OCI-LY7 (cell line): ENCODE results near the gene MED31.

Experiments
- CTCF ChIP-seq: fragments of 200-600 bp; sonication (generic); conservative IDR thresholded peaks from 2 replicates; pipeline ENCODE4 v1.5.1; 2014; ENCODE audit warnings: mild to moderate bottlenecking, antibody characterized with exemption, low read length, moderate library complexity, mixed read lengths
- EZH2phosphoT487 ChIP-seq: fragments of 200-600 bp; sonication (generic); IDR thresholded peaks from 2 replicates; pipeline ENCODE4 v1.6.1; 2018; ENCODE audit warnings: low read depth, borderline replicate concordance, mild to moderate bottlenecking, mixed run types, antibody characterized with exemption, low read length, moderate library complexity, mixed read lengths

- no peak for TF ChIP-seq CTCF
- TF ChIP-seq EZH2phosphoT487 = no peak
Observed at GRCh38 chr17:6627019-6627418, 24.4 kb downstream of the MED31 start.
